GM20431 (cell line): ENCODE data around the gene PDCD5.
"Not testable (repeated sequence)": the region's sequence is repeated elsewhere in the genome, so short reads cannot be mapped to it uniquely, and the experiment has no call there.

Experiments used
- in situ Hi-C: fragments of 300-500 bp; cut with MseI, MboI; formaldehyde crosslinking; loops from one replicate; pipeline ENCODE4 v1.15.0; 2020; ENCODE audit warnings: low sequenced_read_pairs; ENCODE audit not compliant: unreplicated experiment

Gene PDCD5

DNA sequence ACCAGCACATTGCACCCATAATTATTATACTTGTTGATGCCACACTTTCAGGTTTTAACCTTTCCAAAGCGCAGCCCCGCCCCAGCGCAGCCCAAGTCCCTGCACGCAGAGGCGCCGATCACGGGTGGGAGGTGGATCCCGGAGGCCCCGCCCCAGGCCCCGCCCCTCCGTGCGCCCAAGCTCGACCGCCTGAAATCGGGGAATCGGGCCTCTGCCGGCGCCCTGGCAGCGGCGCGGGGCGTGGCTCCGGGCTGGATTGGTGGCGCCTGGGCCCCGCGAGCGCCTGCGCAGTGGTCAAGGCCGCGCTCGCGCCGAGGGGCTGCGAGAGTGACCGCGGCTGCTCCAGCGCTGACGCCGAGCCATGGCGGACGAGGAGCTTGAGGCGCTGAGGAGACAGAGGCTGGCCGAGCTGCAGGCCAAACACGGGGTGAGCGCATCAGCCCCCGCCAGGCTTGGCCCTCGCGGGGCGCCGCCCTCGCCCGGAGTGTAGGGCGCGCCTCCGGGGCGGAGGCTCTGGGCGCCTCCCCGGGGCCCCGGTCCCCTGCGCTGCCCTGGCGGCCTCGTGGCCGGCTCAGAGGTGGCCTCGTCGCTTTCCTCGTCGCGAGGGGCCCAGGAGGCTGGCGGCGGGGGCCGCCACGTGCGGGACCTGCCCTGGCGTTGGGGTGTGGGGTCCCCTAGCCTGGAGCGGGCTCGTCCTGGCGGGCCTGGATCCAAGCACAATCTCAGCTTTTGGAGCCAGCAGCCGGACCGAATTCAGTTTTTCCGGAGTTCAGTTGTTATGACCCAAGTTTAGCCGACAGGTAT lies at the start of gene PDCD5:
Gene PDCD5 (plus strand): TSS at position 290 of the 804 bp plus-strand sequence. CDS start 72 bp downstream, at position 362.
- in situ Hi-C loops: no loop called here

DNA sequence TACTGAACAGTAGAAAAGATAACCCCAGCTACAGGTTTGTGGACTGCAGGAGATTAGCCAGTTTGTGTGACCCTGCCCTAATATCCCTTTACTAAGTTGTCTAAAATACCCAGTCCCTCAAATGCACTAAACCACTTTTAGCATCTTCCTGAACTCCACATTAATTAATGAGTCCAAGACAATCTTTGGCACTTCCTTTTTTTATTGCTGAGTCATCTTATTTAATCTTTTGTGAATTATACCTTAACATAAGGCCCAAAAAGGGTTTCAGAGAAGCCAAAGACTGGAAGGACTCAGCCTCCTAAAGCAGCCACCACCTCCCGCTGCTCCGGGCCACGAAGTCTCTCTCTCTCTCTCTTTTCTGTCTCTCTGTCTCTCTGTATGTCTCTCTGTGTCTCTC lies 48.8 kb upstream of the PDCD5 start:
- in situ Hi-C loops: no loop called here

- in situ Hi-C loops: no loop called here
These were observed 43.4 kb upstream of the PDCD5 start for GRCh38 chr19:32537580-32537979.

DNA sequence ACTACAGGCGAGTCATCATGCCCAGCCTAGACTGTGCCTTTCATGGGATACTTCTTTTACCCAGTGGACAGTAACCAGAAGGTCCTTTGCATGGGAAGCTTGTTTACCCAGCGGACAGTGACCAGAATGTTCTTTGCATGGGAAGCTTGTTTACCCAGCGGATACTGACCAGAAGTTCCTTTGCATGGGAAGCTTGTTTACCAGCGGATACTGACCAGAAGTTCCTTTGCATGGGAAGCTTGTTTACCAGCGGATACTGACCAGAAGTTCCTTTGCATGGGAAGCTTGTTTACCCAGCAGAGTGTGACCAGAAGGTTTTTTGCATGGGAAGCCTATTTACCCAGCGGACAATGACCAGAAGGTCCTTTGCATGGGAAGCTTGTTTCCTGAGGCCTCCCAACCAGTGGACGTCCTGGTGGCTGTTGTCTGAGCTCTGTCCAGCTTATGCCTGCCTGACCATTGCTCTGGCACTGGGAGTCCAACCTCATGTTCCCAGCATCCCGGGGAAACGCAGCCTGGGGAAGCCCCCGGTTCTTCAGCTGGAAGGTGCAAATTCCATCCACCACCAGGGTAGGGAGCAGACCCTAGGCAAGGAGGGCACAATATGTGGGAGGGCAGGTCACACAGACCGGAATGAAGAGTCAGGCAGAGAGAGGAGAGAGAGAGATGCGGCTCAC lies 41.6 kb upstream of the PDCD5 start:
- in situ Hi-C loops: no loop called here

DNA sequence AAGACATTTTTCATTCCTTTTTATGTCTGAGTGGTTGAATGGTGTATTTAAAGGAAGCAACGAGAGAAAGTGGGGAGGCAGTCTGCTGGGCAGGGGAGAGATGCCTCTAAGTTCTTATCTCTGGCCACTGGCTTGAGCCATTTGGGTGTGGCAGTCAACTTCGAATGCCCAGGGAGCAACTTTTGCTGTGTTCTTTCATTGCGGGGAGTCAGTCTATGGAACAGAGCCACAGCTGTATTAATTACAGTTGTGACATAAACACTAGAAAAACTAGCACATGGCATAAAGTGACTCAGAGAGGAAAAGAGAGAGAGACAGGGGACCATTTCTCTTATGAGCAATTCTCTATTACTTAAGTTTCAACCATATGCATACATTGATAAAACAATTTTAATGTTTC lies 40.4 kb upstream of the PDCD5 start:
- in situ Hi-C loops: no loop called here

DNA sequence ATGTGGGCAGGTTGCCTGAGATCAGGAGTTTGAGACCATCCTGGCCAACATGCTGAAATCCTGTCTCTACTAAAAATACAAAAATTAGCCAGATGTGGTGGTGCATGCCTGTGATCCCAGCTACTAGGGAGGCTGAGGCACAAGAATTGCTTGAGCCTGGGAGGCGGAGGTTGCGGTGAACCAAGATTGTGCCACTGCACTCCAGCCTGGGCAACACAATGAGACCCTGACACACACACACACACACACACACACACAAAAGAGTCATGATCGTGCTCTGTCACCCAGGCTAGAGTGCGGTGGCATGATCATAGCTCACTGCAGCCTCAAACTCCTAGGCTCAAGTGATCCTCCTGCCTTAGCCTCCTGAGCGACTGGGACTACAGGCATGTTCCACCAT lies 39.6 kb upstream of the PDCD5 start:
- in situ Hi-C loops: not testable (repeated sequence)

- in situ Hi-C loops: no loop called here
These were observed 38.4 kb upstream of the PDCD5 start for GRCh38 chr19:32542477-32543108.

- in situ Hi-C loops: no loop called here
These were observed 37.7 kb upstream of the PDCD5 start for GRCh38 chr19:32543115-32543900.

- in situ Hi-C loops: no loop called here
These were observed 36.1 kb upstream of the PDCD5 start for GRCh38 chr19:32544917-32545316.

DNA sequence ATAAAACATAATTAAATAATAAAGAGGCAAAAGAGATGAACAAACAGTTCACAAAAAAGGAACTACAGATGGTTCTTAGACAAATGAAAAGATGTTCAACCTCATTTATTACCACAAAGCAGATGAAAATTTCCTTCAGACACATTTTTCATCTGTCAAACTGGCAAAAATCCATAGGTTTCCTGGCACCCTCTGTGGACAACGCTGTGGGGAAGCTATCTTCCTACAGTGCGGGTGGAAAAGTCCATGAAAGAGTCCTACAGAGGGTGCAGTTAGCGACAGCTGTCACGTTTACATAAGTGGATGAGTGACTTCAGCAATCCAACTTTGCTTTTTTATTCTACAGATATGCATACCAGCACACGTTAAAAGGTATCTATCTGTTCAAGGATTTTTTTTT lies 30.3 kb upstream of the PDCD5 start:
- in situ Hi-C loops: loop anchor here (25.0 kb wide), 1 partner anchor 213 kb away; the partner anchor contains the start of gene ZNF507

- in situ Hi-C loops: loop anchor here (25.0 kb wide), 1 partner anchor 218 kb away; the partner anchor contains the start of gene ZNF507
These were observed 25.2 kb upstream of the PDCD5 start for GRCh38 chr19:32555786-32556185.

GRCh38 chr19:32558607-32559228 lies 22.3 kb upstream of the PDCD5 start:
- in situ Hi-C loops: loop anchor here (25.0 kb wide), 1 partner anchor 221 kb away; the partner anchor contains the start of gene ZNF507

- in situ Hi-C loops: loop anchor here (10.0 to 25.0 kb wide), 2 partner anchors 226 to 1899 kb away; partner anchors contain the start of gene ZNF507
These were observed 17.2 kb upstream of the PDCD5 start for GRCh38 chr19:32563761-32564160.

- in situ Hi-C loops: loop anchor here (10.0 to 25.0 kb wide), 2 partner anchors 229 to 1902 kb away; partner anchors contain the start of gene ZNF507
These were observed 14.7 kb upstream of the PDCD5 start for GRCh38 chr19:32566246-32566830.

DNA sequence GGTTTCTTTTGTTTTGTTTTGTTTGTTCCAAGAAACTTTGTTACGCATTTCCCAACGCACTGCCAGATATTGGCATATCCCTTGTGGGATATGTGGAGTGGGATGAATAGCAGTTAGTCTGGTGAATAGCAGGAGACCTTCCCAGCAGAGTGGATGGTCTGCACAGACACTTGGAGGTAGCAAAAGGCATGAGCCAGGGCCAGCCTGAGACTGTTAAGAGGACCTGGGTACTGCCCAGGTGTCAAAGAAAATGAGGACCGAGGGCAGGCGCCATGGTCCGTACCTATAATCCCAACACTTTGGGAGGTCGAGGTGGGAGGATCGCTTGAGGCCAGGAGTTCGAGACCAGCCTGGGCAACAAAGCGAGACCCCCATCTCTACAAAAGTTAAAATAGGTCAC lies 13.5 kb upstream of the PDCD5 start:
- in situ Hi-C loops: loop anchor here (10.0 to 25.0 kb wide), 2 partner anchors 230 to 1903 kb away; partner anchors contain the start of gene ZNF507

- in situ Hi-C loops: loop anchor here (25.0 kb wide), 1 partner anchor 233 kb away; the partner anchor contains the start of gene ZNF507
These were observed 10.8 kb upstream of the PDCD5 start for GRCh38 chr19:32570081-32570785.

GRCh38 chr19:32571471-32572075 lies 9.4 kb upstream of the PDCD5 start:
- in situ Hi-C loops: loop anchor here (25.0 kb wide), 1 partner anchor 234 kb away; the partner anchor contains the start of gene ZNF507
